ENCODE data around the gene MOCOS.

- TF ChIP-seq CTCF (conservative IDR thresholded peaks at IDR 0.05; ENCODE audit: low read depth, low read length) (no peak), EZH2 (IDR thresholded peaks at IDR 0.05; ENCODE audit: low read length, unreplicated experiment) (no peak), EZH2phosphoT487 (IDR thresholded peaks at IDR 0.05; ENCODE audit: borderline replicate concordance, low read length) (no peak)
These were observed 110.9 kb downstream of the MOCOS start for GRCh38 chr18:36298126-36298741.
